Measurements from ENCODE around the gene SPEG.

SPEG gene

GRCh38 chr2:219445220-219445640 lies 10.6 kb downstream of the SPEG start:
- CTCF ChIA-PET = interaction anchor here (0.7 kb wide), 1 partner anchor 34 kb away, joined by 3 read pairs; no protein-coding TSS in a partner anchor
- H3K27ac ChIP-seq = peak overlapping the region; percentile 13; the same call in 1 of the 2 replicates
- no peak for DNase-seq (ENCODE audit: low spot score)
- TF ChIP-seq, protein P1, sequence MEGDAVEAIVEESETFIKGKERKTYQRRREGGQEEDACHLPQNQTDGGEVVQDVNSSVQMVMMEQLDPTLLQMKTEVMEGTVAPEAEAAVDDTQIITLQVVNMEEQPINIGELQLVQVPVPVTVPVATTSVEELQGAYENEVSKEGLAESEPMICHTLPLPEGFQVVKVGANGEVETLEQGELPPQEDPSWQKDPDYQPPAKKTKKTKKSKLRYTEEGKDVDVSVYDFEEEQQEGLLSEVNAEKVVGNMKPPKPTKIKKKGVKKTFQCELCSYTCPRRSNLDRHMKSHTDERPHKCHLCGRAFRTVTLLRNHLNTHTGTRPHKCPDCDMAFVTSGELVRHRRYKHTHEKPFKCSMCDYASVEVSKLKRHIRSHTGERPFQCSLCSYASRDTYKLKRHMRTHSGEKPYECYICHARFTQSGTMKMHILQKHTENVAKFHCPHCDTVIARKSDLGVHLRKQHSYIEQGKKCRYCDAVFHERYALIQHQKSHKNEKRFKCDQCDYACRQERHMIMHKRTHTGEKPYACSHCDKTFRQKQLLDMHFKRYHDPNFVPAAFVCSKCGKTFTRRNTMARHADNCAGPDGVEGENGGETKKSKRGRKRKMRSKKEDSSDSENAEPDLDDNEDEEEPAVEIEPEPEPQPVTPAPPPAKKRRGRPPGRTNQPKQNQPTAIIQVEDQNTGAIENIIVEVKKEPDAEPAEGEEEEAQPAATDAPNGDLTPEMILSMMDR (conservative IDR thresholded peaks at IDR 0.05; ENCODE audit: low read depth) = no peak
- POLR2A ChIA-PET (ENCODE audit: low non-redundant PET) = no interaction called here

DNA sequence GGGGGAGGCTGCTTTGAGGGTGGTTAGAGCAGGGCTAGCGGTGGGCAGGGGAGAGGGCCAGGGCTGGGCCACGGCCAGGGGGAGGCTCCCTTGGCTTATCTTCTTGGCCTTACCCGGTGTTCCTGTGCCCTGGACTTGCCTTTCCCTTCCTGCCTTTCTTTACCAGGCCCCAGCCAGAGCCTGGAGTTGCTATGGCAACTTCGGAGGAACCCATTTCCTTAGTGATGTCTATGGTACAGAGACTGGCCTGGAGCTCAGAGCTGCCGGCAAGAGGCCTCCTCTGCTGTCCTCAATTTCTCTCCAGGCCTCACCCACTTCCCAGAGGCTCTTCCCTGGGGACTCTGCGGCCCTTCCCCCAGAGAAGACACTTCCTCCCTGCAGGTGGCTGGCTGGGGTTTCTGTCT lies 11.5 kb downstream of the SPEG start:
- H3K27ac ChIP-seq = peak overlapping the region; percentile 13
- CTCF ChIA-PET = interaction anchor here (0.7 to 1.6 kb wide), 2 partner anchors 30 to 31 kb away, joined by 3 to 4 read pairs; no protein-coding TSS in a partner anchor
- no peak for DNase-seq (ENCODE audit: low spot score)
- TF ChIP-seq, protein P1 (conservative IDR thresholded peaks at IDR 0.05; ENCODE audit: low read depth) = no peak
- POLR2A ChIA-PET (ENCODE audit: low non-redundant PET) = no interaction called here

DNA sequence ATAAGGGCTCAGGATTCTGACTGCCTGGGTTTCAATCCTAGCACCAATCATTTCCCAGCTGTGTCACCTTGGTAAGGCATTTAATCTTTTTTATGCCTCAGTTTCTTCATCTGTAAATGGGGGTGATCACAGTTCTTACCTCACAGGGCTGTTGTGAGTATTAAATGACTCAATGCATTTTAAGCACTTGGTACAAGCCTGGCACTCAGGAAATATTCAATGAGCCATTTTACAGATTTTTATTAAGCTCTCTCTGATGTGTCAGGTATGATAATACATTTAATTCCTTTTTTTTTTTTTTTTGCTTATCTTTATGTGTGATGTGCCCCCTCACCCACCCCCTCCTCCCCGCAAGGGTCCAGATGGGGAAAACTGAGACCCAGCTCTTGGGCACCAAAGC lies 12.0 kb downstream of the SPEG start:
- DNase-seq (ENCODE audit: low spot score) = no peak
- H3K27ac ChIP-seq = no peak overlapping the region
- CTCF ChIA-PET = interaction anchor here (0.7 to 1.6 kb wide), 5 partner anchors 13 to 63 kb away, joined by 3 to 4 read pairs (median 4); partner anchors contain the start of gene GMPPA
- TF ChIP-seq, protein P1 (conservative IDR thresholded peaks at IDR 0.05; ENCODE audit: low read depth) = no peak
- POLR2A ChIA-PET (ENCODE audit: low non-redundant PET) = no interaction called here

- TF ChIP-seq, protein P1 (conservative IDR thresholded peaks at IDR 0.05; ENCODE audit: low read depth) = no peak
- H3K27ac ChIP-seq = no peak overlapping the region
- DNase-seq (ENCODE audit: low spot score) = no peak
- POLR2A ChIA-PET (ENCODE audit: low non-redundant PET) = no interaction called here
- CTCF ChIA-PET = interaction anchor here (0.7 to 1.6 kb wide), 5 partner anchors 12 to 63 kb away, joined by 3 to 4 read pairs (median 4); partner anchors contain the start of gene GMPPA
Observed at GRCh38 chr2:219447242-219448098, 12.8 kb downstream of the SPEG start.

- H3K27ac ChIP-seq = no peak overlapping the region
- no peak for DNase-seq (ENCODE audit: low spot score)
- ChIA-PET POLR2A (ENCODE audit: low non-redundant PET) (no interaction called here), CTCF (interaction anchor here (0.6 kb wide), 1 partner anchor 44 kb away, joined by 4 read pairs; no protein-coding TSS in a partner anchor)
- TF ChIP-seq, protein P1 (conservative IDR thresholded peaks at IDR 0.05; ENCODE audit: low read depth) = no peak
Observed at GRCh38 chr2:219448099-219448775, 13.6 kb downstream of the SPEG start.

GRCh38 chr2:219448776-219449341 lies 14.2 kb downstream of the SPEG start:
- ChIA-PET CTCF (interaction anchor here (0.6 kb wide), 1 partner anchor 45 kb away, joined by 4 read pairs; no protein-coding TSS in a partner anchor), POLR2A (ENCODE audit: low non-redundant PET) (no interaction called here)
- no peak for DNase-seq (ENCODE audit: low spot score)
- TF ChIP-seq, protein P1 (conservative IDR thresholded peaks at IDR 0.05; ENCODE audit: low read depth) = no peak
- H3K27ac ChIP-seq = no peak overlapping the region
